RWPE2 (cell line): ENCODE measurements around the gene RASGRP2.

Experiments
- ATAC-seq: fragments of 200-7000 bp; cut with Tn5 transposase; 3 replicates; pipeline ENCODE4 v1.9.1; 2021; ENCODE audit warnings: low read depth
- DNase-seq: peaks from one replicate; pipeline ENCODE4 v3.0.0-alpha.2; 2020; ENCODE audit warnings: low spot score
- H3K27ac ChIP-seq: fragments of 450-650 bp; 2 replicates; pipeline ENCODE4 v1.5.1; 2017; ENCODE audit warnings: mild to moderate bottlenecking; ENCODE audit not compliant: poor library complexity, severe bottlenecking
- H3K27me3 ChIP-seq: fragments of 250-450 bp; sonication (Bioruptor Pico); 2 replicates; pipeline ENCODE4 v1.5.1; 2021; ENCODE audit warnings: mild to moderate bottlenecking, moderate library complexity; ENCODE audit not compliant: insufficient read depth, poor library complexity, severe bottlenecking
- H3K36me3 ChIP-seq: fragments of 250-450 bp; sonication (Bioruptor Pico); 2 replicates; pipeline ENCODE4 v1.5.1; 2020; ENCODE audit warnings: low read depth, mild to moderate bottlenecking, moderate library complexity
- H3K4me1 ChIP-seq: fragments of 250-450 bp; sonication (Bioruptor Pico); 2 replicates; pipeline ENCODE4 v1.5.1; 2021; ENCODE audit warnings: mild to moderate bottlenecking, moderate library complexity; ENCODE audit not compliant: insufficient read depth, poor library complexity, severe bottlenecking
- H3K4me3 ChIP-seq: fragments of 250-450 bp; sonication (Bioruptor Pico); 2 replicates; pipeline ENCODE4 v1.5.1; 2021; ENCODE audit warnings: mild to moderate bottlenecking, moderate library complexity; ENCODE audit not compliant: severe bottlenecking
- H3K9me3 ChIP-seq: fragments of 250-450 bp; sonication (Bioruptor Pico); 2 replicates; pipeline ENCODE4 v1.5.1; 2021; ENCODE audit warnings: mild to moderate bottlenecking, moderate library complexity; ENCODE audit not compliant: severe bottlenecking
- CTCF ChIP-seq: fragments of 450-650 bp; IDR thresholded peaks from one replicate; pipeline ENCODE4 v1.5.1; 2017; ENCODE audit warnings: mild to moderate bottlenecking, moderate library complexity; ENCODE audit not compliant: poor library complexity, severe bottlenecking

The RASGRP2 gene

GRCh38 chr11:64743591-64744543 is at the start of gene RASGRP2:
Gene RASGRP2, minus strand, starts transcription at chr11:64744142. Its CDS starts 1,276 bp downstream, at chr11:64742866.
- ATAC-seq = peak; percentile 35
- TF ChIP-seq CTCF = peak; percentile 35
- H3K4me3 ChIP-seq = peak within 1 kb of the TSS; percentile 25

GRCh38 chr11:64792482-64792881 is 48.5 kb upstream of the RASGRP2 start:
- no peak for ATAC-seq
- no peaks in the 10 kb centered on the region for H3K9me3 ChIP-seq
- no peak for TF ChIP-seq CTCF
- H3K36me3 ChIP-seq = no peaks in the 10 kb centered on the region
- no peak overlapping the region for H3K4me3 ChIP-seq
- H3K27me3 ChIP-seq = no peaks in the 10 kb centered on the region
- no peak for DNase-seq
- no peak overlapping the region for H3K27ac ChIP-seq
- H3K4me1 ChIP-seq = no peaks in the 10 kb centered on the region

More at GRCh38 chr11:64743591-64744543, at the start of gene RASGRP2:
- H3K4me1 ChIP-seq = peaks cover 4% of the 10 kb centered on the region
- DNase-seq = no peak
- H3K27me3 ChIP-seq = peaks cover 23% of the 10 kb centered on the region
- no peaks in the 10 kb centered on the region for H3K9me3 ChIP-seq
- H3K36me3 ChIP-seq = no peaks in the 10 kb centered on the region
- H3K27ac ChIP-seq = no peak within 1 kb of the TSS

GRCh38 chr11:64791781-64792291 is 47.9 kb upstream of the RASGRP2 start:
- ATAC-seq (no peak), DNase-seq (no peak)
- Histone ChIP-seq H3K4me3 (no peak overlapping the region), H3K9me3 (no peaks in the 10 kb centered on the region), H3K36me3 (no peaks in the 10 kb centered on the region), H3K4me1 (no peaks in the 10 kb centered on the region), H3K27ac (no peak overlapping the region), H3K27me3 (no peaks in the 10 kb centered on the region)
- no peak for TF ChIP-seq CTCF

- no peak for ATAC-seq
- Histone ChIP-seq H3K9me3 (no peaks in the 10 kb centered on the region), H3K4me3 (no peak overlapping the region), H3K4me1 (no peaks in the 10 kb centered on the region), H3K27me3 (no peaks in the 10 kb centered on the region), H3K27ac (no peak overlapping the region), H3K36me3 (no peaks in the 10 kb centered on the region)
- DNase-seq = no peak
- no peak for TF ChIP-seq CTCF
These were observed 46.5 kb upstream of the RASGRP2 start for GRCh38 chr11:64790205-64791095.
